Measurements from ENCODE around the gene TTI1.

GRCh38 chr20:38000293-38000692 is 33.0 kb downstream of the TTI1 start:
- TF ChIP-seq CTCF (IDR thresholded peaks at IDR 0.05) (no peak), POLR2A (IDR thresholded peaks at IDR 0.05) (no peak)
